Measurements from ENCODE around the gene C19orf38.

DNA sequence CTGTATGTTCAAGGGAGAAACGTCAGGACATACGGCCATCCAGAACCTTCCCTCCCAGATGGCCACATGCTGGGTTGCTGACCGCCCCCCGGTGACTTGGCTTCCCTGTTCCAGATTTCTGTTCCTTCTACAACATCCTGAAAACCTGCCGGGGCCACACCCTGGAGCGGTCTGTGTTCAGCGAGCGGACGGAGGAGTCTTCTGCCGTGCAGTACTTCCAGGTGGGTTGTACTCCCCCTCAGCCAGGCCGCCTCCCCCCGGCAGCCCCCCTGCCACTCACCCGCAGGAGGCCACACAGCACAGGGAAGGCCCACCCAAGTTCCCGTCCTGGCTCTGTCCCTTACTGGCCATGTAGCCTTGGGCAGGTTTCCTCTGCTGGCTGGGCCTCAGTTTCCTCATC lies 59.7 kb downstream of the C19orf38 start:
- TF ChIP-seq CTCF (IDR thresholded peaks at IDR 0.05) (no peak), POLR2A (IDR thresholded peaks at IDR 0.05) (no peak)
